Upper lobe of left lung (tissue), 4 donors: Measurements from ENCODE around the gene UCHL3.

Experiments used
- EP300 ChIP-seq, 4 donors: sonication (generic); formaldehyde crosslinking; IDR thresholded peaks; one replicate each; pipeline ENCODE4 v1.5.1; 2017; ENCODE audit warnings: antibody characterized with exemption in 4 of 4, control low read depth in 2 of 4
- POLR2AphosphoS5 ChIP-seq, 2 donors: sonication (generic); formaldehyde crosslinking; IDR thresholded peaks; one replicate each; pipeline ENCODE4 v1.5.1; 2017; ENCODE audit warnings: antibody characterized with exemption in 2 of 2
- TF ChIP-seq, protein P1 (sequence below), 6 experiments: fragments of 450-650 bp in 4 of 6; fragments of 200-600 bp in 2 of 6; sonication (generic) in 2 of 6; IDR thresholded peaks; one replicate each; pipeline ENCODE4 v1.5.1; 2016 to 2019; ENCODE audit warnings: antibody characterized with exemption in 6 of 6

- TF ChIP-seq, protein P1, sequence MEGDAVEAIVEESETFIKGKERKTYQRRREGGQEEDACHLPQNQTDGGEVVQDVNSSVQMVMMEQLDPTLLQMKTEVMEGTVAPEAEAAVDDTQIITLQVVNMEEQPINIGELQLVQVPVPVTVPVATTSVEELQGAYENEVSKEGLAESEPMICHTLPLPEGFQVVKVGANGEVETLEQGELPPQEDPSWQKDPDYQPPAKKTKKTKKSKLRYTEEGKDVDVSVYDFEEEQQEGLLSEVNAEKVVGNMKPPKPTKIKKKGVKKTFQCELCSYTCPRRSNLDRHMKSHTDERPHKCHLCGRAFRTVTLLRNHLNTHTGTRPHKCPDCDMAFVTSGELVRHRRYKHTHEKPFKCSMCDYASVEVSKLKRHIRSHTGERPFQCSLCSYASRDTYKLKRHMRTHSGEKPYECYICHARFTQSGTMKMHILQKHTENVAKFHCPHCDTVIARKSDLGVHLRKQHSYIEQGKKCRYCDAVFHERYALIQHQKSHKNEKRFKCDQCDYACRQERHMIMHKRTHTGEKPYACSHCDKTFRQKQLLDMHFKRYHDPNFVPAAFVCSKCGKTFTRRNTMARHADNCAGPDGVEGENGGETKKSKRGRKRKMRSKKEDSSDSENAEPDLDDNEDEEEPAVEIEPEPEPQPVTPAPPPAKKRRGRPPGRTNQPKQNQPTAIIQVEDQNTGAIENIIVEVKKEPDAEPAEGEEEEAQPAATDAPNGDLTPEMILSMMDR (IDR thresholded peaks at IDR 0.05) = no peak
- TF ChIP-seq EP300 (IDR thresholded peaks at IDR 0.05) (no peak), POLR2AphosphoS5 (IDR thresholded peaks at IDR 0.05) (no peak)
Observed at GRCh38 chr13:75639454-75639853, 89.9 kb downstream of the UCHL3 start.
